CMK (cell line): Measurements from ENCODE around the gene FGF4.

ENCODE experiments used
- DNase-seq: peaks from one replicate; pipeline ENCODE4 v3.0.0-alpha.2; 2010; ENCODE audit warnings: low read depth

FGF4 gene

DNA sequence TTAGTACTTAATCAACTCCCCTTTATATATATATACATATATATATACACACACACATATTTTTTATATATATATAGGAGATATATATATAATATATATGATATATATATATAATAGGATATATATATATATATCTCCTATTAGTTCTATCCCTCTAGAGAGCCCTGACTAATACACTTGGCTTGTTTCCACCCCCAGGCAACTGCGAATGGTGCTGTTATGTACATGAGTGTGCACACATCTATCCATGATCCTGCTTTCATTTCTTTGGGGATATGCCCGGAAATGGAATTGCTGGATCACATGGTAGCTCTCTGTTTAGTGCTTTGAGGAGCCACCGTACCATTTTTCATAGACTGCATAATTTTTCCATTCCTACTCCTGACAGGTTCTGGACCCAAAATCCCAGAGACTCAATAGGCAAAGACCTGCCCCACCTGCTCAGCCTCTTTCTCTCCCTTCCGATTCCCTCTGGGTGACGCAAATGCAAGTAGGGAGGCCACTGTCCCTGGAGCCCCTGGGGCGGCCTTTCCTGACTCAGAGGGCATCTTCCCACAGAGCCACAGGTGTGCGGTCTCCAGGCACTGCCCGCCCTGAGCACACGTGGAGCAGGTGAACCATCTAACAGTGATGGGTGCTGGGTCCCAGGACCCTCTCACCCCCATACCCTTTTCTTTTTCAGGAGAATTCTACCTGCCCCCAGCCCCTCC lies 32.1 kb upstream of the FGF4 start:
- DNase-seq, result no peak

DNA sequence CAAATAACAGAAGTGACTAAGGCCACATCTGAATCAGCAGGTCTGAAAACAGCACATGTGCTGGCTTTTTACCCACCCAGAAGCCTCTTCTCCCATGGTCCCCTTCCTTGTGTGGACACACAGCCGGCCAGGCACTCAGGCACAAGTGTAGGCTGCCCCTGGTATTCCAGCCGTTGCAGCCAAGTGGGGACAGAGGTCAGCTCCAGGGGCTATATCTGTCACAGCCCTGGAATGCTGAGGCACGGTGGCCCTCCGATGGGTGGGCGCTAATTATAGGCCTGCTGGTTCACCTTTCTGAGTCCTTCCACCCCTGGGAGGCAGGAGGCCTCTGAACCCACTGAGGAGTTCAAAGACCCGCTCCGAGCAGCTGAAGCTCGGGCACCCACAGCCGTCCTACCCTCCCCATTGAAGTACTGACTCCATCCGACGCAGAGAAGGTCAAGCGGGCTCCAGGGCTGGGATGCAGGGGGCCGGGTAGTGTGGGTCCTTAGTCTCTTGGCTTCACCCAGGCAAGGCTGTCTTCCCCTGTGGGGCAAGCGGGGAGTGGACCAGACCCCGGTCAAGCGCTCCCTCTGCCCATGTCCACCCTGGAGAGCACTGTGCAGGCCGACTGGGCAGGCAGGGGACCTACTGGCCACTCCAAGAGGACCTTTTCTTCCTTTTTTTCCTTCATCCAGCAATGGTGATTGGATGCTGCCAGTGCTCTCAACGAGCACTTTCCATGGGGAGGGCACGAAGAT lies 29.8 kb upstream of the FGF4 start:
- no peak for DNase-seq

DNA sequence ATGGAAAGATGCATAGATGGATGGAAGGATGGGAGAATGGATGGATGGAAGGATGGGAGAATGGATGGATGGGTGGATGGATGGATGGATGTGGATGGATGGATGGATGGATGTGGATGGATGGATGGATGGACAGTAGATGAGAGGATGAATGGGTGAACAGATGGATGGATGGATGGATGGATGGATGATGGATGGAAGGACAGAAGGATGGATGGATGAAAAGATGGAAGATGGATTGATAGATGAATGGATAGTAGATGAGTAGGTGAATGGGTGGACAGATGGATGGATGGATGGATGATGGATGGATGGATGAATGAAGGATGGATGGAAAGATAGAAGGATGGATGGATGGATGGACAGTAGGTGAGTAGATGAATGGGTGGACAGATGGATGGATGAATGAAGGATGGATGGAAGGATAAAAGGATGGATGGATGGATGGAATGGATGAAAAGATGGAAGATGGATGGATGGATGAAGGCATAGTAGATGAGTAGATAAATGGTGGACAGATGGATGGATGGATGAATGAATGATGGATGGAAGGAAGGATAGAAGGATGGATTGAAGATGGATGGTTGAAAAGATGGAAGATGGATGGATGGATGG lies 28.6 kb upstream of the FGF4 start:
- DNase-seq, result no peak

DNA sequence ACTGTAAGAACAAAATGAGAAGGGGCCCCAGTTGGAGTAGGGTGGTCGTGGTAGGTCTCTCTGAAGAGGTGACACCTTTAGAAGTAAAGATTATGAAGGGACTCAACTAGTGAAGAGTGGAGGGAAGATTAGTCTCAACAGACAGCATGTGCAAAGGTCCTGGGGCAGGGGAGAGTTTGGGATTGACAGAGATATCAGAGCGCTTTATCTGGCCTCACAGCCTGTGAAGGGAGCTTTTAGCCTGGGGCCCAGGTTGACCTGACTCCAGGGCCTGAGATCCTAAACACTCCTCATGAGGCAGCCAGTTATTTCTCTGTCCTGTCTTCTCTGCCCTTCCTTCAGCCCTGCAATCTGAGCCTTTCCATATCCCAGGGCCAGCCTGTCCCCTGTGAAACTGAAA lies 27.9 kb upstream of the FGF4 start:
- no peak for DNase-seq

DNA sequence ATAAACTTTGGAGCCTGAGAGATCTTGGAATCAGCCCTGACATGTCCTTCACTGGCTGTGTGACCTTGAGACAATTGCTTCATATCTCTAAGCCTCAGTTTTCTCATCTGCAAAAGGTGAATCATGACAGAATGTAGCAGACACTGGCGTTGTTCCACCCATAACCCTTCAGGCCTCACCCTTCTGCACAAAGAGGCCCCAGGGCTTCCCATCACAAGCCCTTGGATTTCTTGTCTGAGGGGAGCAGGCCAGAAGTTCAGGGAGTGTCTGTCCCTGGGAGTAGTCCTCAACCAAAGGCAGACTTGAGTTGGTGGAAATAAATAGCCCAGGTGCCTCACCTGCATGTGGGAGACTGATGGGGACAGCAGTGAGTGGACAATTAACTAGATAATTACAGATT lies 27.4 kb upstream of the FGF4 start:
- no peak for DNase-seq

DNA sequence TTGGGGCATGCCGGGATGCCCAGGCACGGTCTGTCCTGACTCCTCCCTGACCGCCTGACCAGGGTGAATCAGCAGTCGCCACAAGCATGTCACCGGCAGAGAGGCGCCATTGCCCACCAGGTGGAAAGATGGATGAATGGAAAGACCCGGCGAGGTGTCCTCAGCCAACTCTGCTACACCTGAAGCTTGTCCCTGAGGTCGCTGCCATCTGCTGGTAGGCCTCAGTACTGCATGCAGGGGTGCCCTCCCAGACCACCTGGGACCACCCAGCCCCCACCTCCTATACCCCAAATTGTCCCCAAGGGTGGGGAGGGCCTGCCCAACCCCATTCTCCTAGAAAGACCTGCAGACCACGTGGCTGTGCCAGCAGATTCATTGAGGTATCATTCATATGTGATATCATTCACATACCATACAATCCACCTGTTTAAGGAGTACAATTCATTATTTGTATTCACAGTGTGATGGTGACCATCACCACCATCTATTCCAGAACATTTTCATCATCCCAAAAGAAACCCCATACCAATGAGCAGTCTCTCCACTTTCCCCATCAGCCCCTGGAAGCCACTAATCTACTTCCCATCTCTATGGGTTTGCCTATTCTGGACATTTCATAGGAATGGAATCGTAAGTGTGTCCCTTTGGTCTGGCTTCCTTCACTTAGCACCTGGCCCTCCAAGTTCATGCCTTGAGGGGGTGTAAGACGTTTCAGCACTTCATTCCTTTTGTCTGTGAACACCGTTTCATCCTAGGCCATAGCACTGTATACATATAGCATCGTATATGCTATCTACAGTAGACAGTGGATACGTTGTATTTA lies 26.6 kb upstream of the FGF4 start:
- no peak for DNase-seq

DNA sequence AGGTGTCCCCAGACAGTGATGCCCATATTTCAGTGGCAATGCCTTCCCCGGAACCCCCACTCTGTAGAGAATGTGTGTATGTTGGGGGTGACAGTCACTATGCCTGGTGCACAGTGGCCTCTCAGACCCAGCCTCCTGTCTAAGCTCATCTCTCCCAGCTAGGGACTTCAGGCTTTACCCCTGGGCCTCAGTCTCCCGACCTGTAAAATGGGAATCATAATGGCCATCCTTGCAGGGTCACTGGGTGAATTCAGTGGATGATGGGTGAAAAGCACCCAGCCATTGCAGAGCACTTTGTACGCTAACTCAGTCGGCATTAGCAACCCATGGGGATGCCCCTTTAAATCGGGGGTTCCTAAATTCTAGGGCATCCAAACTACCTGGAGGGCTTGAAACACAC lies 25.1 kb upstream of the FGF4 start:
- DNase-seq, result no peak

DNA sequence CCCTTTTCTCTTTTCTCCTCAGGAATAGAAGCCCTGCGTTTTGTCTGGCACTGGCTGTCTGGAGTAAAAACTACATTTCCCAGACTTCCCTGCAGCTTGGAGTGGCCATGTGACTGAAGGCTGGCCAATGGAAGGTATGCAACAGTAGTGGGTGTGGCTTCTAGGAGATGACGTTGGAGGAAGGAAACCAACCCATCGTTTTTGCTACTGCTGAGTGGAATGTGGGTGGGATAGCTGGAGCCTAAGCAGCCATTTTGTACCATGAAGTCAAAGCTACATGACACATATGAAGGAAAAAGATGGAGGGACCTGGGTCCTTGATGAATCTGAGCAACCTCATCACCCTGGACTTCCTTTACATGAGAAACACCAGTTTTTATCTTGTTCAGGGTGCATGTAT lies 24.4 kb upstream of the FGF4 start:
- no peak for DNase-seq

DNA sequence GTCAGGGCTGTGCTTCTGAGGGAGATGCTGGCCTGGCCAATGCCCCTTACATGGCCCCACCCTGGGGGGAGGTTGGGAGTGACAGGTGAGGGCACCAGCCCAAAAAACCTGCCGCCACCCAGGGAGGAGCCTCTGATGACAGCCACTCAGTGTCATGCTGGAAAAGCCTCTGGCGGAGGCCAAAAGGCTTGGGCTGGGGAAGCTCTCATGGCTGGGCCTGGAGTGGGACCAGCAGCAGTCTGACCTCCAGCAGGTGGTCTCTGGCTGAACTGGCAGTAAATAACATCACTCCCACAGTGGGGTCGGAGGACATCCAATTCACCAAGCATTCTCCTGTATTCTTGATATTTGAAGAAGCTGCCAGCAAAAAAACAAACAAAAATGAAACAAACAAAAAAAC lies 24.0 kb upstream of the FGF4 start:
- DNase-seq, result no peak

DNA sequence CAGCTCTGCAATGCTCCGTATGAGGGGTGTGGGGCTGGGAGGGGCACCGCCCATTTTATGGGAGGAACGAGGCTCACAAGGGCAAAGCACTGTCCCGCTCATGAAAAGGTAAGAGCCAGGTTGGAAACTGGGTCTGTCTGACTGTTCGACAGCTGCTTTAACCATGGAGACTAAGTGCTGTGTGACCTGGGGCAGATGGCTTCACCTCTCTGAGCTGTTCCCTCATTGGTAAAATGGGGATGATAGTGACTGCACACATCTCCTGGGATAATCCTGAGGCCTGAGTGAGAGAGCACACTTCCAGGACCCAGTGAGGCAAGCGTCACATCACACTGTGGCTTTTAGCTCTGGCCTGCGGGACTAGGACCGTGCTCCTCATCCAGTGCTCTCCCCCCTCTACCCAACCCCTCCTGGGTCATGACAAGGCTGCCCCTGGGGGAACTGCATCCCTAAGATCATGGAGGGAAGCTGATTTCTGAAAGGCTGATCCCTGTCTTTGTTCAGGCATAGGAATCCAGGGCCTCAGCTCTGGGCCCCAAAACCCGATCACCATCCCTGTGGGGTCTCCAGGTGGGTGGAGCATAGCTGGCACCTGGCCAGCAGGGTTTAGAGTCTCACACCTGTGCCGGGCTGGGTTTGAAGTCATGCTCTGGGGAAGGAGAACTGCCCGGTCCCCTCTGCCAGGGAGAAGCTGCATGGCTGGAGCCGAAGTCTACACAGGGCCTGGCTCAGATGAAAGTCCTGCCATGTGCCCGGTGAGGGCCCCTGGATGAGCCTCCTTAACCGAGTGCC lies 22.8 kb upstream of the FGF4 start:
- DNase-seq, result no peak

DNA sequence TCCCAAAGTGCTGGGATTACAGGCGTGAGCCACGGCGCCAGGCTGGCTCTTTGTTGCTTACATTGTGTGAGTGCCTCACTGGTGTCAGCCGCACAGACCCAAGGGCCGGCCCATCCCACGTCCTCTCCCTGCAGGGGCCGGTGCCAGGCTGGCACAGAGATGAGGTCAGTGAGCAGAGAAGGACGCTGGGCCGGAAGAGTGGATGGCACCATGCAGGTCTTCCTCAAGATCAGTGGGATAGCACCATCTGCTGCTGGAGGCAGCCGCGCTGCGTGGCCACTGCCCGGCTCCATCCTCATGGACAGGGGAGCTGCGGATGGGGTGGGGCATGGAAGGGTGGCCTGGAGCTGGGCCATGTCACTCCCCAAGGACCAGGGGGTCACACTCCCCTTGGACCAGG lies 22.0 kb upstream of the FGF4 start:
- no peak for DNase-seq

DNA sequence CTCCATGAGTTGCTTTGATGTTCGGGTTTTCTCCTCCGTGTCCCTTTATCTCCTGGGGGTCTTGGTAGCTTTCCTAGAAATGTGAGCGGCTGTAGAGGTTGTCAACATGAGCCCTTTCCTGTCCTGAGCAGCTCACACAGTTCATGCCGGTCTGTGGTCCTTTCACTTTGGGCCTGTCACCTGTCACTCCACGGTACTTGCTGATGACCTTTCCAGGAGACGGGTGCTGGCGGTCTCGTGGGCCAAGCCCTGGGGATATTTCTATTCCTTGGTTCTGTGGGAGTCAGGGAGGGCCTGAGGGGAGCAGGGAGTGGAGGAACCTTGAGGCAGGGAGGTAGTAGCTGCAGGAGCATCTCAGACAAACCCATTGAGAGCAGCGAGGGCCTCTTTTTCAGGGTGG lies 20.9 kb upstream of the FGF4 start:
- no peak for DNase-seq

DNA sequence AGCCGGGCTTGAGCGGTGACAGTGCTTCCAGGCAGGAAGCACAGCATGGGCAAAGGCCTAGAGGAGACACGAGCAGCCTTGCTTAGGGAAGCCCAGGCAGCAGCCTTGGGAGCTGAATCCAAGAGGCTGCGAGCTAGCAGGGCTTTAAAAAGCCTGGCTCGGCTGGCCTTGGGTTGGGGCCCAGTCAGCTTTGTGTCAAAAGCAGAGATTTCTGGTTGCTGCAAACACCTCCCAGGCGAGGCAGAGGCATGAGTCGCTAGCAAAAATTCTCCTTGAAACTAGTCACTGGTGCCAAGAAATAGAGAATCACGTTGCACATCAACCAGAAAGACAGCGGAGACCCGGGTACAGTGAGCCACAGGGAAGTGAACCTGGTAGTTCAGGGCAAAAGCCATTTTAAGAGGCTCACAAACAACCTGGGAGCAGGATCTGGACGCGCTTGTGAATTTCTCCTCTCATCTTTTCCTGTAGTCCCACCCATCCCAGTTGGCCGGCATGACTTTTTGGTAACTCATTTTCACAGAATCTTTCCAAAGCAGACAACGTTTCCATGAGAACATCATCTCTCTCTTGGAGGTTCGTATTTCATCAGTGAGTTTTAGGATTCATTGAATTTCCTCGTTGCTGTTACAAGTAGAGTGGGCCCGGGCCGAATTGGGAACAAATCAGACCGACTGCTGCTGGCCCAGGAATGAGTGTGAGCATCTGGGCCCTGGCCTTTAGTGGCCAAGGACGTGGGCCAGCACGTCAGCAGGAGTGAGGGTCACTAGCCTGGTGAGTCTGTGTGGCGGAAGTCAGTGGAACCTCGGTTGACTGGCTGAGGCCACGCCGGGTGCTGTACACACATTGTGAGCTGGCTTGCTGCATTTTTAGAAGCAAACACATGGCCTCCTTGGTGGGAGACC lies 16.4 kb upstream of the FGF4 start:
- DNase-seq, result no peak

DNA sequence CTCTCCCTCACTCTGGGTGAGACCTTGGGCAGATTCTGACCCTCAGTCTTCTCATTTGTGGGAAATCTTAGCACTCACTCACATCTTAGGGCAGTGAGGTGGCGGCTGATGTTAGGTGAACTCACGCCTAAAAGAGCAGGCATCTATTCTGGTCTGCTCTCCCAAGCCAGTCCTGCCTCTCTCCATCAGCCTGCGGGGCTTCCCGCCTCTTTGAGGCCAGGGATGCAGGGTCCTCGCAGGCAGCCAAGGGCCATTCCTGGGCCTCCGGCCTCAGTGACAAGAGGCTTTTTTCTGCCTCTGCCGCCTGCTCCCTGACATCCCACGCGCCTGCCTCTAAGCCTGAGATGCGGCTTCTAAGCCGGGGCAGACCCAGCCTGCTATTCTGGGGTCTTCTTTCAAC lies 13.8 kb upstream of the FGF4 start:
- no peak for DNase-seq

DNA sequence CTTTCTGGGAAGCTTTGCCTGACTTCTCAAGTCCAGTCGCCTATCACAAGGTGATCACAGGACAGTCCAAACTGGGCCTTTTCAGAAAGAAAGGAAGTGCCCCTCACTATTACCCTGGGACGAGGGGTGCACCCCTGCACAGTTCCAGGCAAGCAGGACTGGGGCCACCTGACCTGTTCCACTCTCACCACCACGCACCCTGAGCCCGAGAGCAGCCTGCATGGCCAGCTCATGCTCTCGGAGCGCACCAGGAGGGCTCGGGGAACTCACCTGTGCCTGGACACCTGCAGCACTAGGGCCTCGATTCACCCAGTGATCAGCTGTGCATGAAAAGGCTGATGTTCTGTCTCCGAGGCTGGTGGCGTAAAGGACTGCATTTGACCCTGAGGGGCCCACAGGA lies 12.8 kb upstream of the FGF4 start:
- no peak for DNase-seq

DNA sequence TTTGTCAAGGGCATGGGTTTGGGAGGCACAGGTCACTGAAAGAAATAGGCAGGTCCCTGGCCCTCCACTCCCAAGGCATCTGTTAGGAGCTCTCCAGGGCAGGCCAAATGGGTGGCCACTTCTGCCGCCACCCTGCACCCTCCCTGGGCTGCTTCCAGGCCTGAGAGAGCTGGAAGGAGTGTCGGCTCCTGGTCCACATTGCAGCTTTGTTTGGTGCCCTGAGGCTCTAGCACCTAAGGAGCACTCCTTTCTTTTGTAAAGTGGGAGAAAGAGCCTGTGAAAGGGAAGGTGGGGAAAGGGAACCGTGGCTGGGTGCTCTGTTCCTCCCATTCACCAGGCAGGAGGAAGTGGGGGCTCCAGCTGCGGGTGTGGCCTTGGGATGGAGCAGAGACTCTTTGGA lies 12.3 kb upstream of the FGF4 start:
- DNase-seq, result no peak

DNA sequence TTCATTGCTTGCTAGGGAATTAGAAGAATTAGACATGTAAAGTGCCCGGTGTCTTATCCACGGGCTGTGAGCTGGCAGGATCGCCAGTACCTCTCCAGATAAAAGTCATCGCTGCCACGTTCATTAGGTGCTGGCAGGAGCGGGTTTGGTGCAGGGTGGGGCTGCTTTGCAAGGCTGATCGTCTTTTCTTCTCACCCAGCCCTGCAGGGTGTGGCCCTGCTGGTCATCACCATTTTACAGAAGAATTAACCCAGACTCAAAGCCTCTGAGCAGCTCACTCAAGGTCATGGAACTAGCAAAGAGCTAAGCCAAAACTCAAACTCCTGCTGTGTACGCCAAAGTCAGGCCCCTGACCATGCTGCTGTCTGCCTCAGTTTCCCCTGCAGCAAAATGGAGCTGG lies 6.1 kb upstream of the FGF4 start:
- no peak for DNase-seq

DNA sequence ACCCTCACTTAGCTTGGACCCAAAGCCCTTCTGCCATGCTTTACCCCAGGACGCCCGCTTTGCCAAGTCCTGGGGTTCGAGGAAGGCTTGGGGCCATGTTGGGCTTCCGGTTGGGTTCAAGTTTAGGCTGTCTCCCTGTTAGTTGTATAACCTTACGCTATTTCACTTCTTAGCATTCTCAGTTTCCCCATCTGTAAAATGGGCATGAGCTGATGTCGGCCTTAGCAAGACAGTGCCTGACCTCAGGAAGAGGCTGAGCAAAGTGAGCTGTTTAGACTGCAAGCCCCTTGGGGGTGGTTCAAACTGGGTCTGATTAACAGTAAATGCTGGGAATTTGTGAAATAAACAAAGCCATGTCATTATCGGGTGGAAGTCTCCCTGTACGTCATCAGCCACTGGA lies 3.2 kb upstream of the FGF4 start:
- DNase-seq, result no peak

DNA sequence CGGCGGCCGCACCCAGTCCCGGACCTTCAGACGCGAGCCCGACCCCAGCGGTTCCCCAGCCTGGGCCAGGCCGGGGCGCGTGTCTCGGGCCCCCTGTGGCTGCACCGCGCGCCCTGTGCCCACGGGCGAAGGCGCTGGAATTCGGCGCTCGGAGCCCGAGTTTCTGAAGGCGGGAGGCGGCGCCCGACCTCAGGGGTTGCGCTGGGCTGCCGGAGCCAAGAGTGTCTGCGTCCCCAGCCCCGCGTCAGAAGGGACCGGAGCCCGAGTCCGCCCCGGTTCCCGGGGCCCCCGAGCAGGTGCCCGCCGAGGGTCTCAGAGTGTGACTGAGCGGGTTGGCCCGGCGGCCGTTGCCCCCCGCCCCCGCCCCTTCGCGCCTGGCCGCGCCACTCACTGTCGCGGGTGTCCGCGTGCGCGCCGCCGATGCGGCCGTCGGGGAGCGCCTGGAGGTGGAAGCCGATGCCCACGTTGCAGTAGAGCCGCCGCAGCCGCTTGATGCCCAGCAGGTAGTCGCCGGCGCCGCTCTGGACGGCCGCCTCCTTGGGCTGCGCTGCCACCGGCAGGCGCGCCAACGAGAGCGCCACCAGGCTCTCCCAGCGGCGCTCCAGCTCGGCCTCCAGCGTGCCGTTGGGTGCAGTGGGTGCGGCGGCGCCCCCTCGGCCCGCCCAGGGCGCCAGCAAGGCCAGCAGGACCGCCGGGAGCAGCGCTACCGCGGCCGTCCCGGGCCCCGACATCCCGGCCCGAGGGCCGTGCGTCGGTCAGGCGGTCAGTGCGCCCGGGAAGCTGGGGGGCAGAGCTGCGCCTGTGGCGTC lies 583 bp downstream of the FGF4 start:
- DNase-seq, result no peak
